ENCODE results near the gene PHF8.

GRCh38 chrX:54043541-54044125 is 640 bp downstream of the PHF8 start:
- TF ChIP-seq EZH2 (IDR thresholded peaks at IDR 0.05) (no peak), CTCF (IDR thresholded peaks at IDR 0.05) (no peak), EZH2phosphoT487 (IDR thresholded peaks at IDR 0.05) (no peak)
